ENCODE data around the gene BSCL2.
"Not testable (repeated sequence)": the region's sequence is repeated elsewhere in the genome, so short reads cannot be mapped to it uniquely, and the experiment has no call there.

Gene BSCL2

GRCh38 chr11:62707277-62707861 is at the start of gene BSCL2, which contains the start of gene GNG3:
BSCL2 (minus strand) TSS chr11:62707424; CDS start chr11:62707195, 229 bp downstream.
GNG3 (plus strand) TSS chr11:62707676; CDS start chr11:62708296, 620 bp downstream.
- no peak for DNase-seq

- no peak for DNase-seq
Observed at GRCh38 chr11:62755086-62755615, 47.9 kb upstream of the BSCL2 start.

GRCh38 chr11:62753736-62754603 is 46.7 kb upstream of the BSCL2 start, which contains the start of gene ZBTB3:
ZBTB3 (minus strand) TSS chr11:62754160; CDS start chr11:62753664, 496 bp downstream.
- peak; percentile 99 for DNase-seq

GRCh38 chr11:62752994-62753735 is 45.9 kb upstream of the BSCL2 start:
- DNase-seq: no peak

- DNase-seq: no peak
Observed at GRCh38 chr11:62752177-62752785, 45.1 kb upstream of the BSCL2 start.

DNA sequence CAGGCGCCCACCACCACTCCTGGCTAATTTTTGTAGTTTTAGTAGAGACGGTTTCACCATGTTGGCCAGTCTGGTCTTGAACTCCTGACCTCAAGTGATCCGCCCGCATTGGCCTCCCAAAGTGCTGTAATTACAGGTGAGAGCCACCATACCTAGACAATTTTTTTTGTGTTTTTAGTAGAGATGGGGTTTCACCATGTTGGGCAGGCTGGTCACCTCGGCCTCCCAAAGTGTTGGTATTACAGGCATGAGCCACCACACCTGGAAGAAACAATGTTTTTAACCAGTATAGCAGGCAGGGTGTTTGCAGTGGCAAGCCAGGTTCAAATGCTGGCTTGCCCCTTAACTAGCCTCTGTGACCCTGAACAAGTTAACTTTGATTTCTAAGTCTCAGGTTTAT is 42.7 kb upstream of the BSCL2 start:
- not testable (repeated sequence) for DNase-seq

GRCh38 chr11:62747475-62748160 is 40.4 kb upstream of the BSCL2 start:
- no peak for DNase-seq

GRCh38 chr11:62737196-62737595 is 30.0 kb upstream of the BSCL2 start:
- DNase-seq: no peak

GRCh38 chr11:62732830-62733229 is 25.6 kb upstream of the BSCL2 start:
- DNase-seq: no peak

- DNase-seq: not testable (repeated sequence)
Observed at GRCh38 chr11:62730076-62730475, 22.9 kb upstream of the BSCL2 start.

- peak; percentile 77 to 87 for DNase-seq
Observed at GRCh38 chr11:62728171-62728988, 21.2 kb upstream of the BSCL2 start, which contains the start of gene TTC9C. TTC9C (plus strand) TSS chr11:62728486; CDS start chr11:62728849, 363 bp downstream.

- DNase-seq: peak; percentile 99
Observed at GRCh38 chr11:62727872-62728170, 20.6 kb upstream of the BSCL2 start.

GRCh38 chr11:62727165-62727871 is 20.1 kb upstream of the BSCL2 start, which contains the start of gene HNRNPUL2:
HNRNPUL2 (minus strand) TSS chr11:62727457; CDS start chr11:62727156, 301 bp downstream.
- DNase-seq: peak; percentile 99 to 100

GRCh38 chr11:62726915-62727164 is 19.6 kb upstream of the BSCL2 start:
- DNase-seq: no peak

- no peak for DNase-seq
Observed at GRCh38 chr11:62726156-62726914, 19.1 kb upstream of the BSCL2 start.

DNA sequence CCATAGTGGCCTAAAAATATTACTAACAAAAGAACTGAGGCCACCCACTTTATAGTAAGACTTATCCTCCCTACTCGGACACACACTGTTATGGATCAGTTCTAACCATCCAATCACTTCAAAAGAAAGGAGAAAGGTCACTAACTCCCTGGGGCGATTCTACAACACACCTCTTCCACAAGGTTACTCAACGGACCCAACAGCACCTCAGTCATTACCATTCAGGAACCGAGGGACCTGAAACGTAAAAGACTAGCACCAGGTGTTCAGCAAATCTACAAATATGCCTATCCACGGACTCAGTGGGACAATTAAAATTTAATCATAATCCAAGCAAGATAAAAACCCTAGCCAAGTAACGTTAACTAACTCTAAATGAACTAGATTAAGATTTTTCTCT is 18.4 kb upstream of the BSCL2 start:
- DNase-seq: no peak

DNA sequence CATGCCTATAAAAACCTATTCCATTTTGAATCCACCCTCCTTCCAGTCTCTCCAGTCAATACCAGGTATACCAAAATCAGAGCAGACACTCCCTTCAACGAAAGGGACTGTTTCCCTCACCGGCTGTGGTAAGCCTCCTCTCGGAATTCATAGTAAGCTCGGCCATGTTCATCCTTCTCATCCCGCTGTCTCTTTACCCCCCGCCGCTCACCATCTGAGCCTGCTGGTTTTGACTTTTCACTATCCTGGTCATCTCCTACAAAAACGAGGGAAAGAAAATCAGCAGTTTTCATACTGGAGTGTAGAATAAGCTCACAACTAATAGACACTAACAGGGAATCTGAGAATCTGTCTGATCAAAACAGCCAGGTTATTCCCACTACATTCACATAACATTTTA is 16.9 kb upstream of the BSCL2 start:
- no peak for DNase-seq

GRCh38 chr11:62721994-62722393 is 14.8 kb upstream of the BSCL2 start:
- no peak for DNase-seq

DNA sequence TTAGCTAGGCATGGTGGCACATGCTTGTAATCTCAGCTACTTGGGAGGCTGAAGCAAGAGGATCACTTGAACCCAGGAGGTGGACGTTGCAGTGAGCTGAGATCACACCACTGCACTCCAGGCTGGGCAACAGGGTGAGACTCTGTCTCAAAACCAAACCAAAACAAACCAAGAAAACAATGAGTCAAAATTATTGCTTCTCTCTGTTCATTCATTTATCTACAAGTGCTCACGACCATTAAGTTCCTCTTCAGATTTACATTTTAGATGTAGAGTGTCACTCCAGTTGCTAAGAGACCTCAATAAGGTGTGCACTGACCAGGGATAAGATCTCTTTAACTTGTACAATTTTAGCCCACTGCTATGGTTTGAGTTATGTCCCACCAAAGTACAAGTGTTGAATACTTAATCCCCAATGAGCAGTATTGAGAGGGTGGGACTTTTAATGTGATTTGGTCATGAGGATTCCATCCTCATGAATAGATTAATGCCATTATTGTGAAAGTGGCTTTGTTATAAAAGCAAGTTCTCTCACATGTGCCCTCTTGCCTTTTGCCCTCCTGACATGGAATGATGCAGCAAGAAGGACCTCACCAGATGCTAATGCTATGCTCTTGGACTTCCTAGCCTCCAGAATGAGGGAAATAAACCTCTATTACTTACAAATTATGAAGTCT is 12.2 kb upstream of the BSCL2 start:
- no peak for DNase-seq

Data from NCI-H446 (cell line).